Bone marrow (tissue), 2 donors: ENCODE data around the gene ENO2.
"Not testable (repeated sequence)": the region's sequence is repeated elsewhere in the genome, so short reads cannot be mapped to it uniquely, and the experiment has no call there.

Source experiments
- DNase-seq, 2 donors: peaks; one replicate each; lab custom pipeline; 2025; lab: John Stamatoyannopoulos, UW

The ENO2 gene

DNA sequence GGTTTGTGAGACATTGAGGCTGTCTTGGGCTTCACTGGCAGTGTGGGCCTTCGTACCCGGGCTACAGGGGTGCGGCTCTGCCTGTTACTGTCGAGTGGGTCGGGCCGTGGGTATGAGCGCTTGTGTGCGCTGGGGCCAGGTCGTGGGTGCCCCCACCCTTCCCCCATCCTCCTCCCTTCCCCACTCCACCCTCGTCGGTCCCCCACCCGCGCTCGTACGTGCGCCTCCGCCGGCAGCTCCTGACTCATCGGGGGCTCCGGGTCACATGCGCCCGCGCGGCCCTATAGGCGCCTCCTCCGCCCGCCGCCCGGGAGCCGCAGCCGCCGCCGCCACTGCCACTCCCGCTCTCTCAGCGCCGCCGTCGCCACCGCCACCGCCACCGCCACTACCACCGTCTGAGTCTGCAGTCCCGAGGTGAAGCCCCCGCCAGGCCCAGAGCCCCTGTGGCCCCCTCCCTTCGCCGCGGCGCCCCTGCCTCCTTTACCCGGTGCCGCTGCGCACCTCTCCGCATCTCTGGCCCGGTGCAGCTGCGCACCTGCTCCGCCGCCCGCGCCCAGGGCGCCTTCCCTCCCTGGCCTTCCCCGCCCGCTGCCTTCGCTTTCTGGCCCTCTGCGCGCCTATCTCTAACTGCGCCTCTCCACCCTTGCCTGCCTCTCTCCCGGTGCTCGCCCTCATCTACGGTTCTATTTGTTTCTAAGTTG, at the start of gene ENO2:
Gene ENO2 (plus strand): TSS at position 335 of the 701 bp plus-strand sequence. CDS start 1,253 bp downstream, outside the sequence.
- peak; percentile 23 to 30 for DNase-seq

DNA sequence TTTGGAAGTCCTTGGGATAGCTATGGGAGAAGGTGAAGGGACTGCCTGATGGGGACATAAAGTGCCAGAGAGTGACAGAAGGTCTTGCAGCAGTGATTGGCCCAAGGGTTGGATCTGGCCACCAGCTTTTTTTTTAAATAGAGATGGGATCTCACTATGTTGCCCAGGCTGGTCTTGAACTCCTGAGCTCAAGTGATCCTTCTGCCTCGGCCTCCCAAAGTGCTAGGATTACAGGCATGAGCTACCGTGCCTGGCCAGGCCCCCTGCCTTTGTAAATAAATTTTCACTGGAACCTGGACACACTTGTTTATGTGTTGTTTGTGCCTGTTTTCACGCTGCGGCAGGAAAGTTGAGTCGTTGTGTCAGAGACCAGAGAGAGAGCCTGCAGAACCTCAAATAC, 49.1 kb upstream of the ENO2 start:
- not testable (repeated sequence) for DNase-seq

DNA sequence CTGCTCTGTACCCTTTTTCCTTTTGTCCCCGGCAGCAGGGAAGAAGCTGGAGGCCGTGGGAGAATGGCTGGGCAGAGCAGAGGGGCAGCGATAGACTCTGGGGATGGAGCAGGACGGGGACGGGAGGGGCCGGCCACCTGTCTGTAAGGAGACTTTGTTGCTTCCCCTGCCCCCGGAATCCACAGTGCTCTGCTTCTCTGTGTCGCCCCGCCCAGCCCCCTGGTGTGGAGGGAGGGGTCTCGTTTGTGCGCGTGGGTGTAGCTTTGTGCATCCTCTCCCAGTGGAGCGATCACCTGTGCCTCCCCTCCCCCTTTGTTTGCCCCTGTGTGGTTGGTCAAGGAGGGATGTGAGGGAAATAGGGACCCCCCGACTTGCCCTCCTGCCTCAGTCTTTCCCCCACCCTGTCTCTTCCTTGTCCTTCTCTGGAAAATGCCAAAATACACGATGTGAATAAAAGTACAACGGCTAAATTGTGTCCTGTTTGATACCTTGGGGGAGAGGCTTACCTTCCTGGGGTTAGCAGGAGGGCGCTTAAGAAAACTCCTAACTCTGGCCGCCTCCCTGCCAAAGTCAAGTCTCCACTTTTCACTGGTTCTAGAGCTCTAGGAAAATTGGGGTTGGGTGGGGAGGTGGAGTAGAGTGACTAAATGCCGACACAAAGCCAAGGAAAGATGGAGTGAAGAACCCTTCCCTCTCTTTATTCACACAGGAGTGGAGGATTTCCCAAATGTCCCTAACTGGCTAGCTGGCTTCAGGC, 48.0 kb upstream of the ENO2 start:
- no peak for DNase-seq

DNA sequence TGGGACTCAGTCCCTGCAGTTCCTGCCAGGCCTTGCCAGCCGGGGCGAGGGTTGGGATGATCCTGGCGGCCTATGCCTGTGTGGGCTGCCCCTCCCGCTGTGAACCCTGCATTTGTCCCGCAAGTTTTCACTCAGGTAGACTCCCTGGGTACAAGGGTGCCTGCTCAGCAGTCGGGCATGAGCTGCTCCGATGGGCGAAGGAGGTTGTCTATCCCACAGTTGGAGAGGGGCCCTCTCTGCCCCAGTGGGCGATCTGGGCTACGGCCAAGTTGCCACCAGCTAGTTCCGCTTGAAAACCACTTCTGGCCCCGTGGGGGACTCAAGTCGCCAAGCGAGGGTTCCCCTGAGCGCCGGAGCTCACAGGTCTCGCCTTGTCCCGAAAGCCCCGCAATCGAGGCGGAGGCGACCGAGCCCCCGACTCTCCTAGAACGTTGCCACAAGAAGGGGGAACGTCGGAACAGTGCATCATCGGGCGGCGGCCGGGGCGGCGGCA, 47.4 kb upstream of the ENO2 start:
- DNase-seq = peak in 1 of 2 donors; percentile 80

DNA sequence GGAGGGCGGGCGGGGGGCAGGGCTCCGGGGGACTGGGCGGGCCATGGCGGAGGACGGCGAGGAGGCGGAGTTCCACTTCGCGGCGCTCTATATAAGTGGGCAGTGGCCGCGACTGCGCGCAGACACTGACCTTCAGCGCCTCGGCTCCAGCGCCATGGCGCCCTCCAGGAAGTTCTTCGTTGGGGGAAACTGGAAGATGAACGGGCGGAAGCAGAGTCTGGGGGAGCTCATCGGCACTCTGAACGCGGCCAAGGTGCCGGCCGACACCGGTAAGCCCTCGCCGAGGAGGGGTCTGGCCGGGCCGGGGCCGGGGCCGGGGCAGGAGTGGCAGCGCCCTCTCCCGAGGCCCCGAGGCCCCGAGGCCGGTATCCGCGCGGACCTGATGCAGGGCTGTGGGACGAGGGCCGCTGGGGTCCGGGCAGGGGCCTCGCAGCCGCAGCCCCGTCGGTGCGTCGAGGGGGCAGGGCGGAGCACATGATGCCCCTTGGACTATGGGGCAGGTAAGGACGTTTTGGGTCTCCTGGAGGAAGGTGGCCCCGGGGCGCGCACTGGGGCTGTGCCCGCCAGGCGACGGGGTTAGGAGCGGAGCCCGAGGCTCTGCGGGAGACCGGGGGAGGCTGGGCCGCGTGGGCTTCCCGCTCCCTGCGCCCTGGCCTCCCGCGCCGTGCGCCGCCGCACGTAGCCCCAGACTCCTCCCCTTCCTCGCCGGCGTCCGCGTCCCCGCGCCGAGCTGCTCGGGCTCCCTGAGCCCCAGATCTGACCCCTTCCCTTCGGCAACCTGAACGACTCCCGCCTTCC, 46.8 kb upstream of the ENO2 start, which contains the start of gene TPI1:
Gene TPI1 (plus strand): TSS at position 119 of the 798 bp plus-strand sequence. CDS start 36 bp downstream, at position 155.
- peak; percentile 52 to 77 for DNase-seq

DNA sequence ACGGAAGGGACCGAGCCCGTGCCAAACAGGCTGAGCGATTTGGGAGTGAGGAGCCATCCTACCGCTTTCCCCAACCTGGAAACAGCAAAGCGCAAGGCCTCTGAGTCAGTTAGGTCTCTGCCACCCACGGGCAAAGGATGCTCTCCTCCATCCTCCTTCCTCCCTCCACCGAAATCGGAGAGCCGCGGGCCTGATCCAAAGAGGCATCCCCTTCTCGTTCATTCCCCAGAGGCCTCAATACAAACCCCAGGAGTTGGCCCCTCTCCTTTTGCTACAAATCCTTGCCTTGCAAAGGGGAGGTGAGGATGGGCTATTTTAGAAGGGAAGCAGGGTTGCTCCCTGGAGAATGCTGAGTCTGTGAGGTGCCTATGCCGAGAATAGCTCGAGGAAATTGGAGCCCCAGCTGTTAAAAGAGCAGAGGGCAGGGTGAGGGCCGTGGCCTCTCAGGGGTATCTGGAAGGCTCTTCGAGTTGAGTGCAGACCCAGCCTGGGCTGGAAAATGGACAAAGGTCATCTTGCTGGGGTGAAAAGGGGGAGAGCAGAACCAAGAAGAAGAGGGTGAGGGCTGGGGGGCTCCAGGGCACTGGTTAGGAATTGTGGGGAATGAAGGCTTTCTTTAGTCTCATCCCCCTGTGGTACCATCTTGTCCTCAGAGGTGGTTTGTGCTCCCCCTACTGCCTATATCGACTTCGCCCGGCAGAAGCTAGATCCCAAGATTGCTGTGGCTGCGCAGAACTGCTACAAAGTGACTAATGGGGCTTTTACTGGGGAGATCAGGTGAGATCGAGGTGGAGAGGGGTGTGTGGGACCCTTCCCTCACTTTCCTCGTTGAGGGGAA, 46.0 kb upstream of the ENO2 start:
- DNase-seq = no peak

DNA sequence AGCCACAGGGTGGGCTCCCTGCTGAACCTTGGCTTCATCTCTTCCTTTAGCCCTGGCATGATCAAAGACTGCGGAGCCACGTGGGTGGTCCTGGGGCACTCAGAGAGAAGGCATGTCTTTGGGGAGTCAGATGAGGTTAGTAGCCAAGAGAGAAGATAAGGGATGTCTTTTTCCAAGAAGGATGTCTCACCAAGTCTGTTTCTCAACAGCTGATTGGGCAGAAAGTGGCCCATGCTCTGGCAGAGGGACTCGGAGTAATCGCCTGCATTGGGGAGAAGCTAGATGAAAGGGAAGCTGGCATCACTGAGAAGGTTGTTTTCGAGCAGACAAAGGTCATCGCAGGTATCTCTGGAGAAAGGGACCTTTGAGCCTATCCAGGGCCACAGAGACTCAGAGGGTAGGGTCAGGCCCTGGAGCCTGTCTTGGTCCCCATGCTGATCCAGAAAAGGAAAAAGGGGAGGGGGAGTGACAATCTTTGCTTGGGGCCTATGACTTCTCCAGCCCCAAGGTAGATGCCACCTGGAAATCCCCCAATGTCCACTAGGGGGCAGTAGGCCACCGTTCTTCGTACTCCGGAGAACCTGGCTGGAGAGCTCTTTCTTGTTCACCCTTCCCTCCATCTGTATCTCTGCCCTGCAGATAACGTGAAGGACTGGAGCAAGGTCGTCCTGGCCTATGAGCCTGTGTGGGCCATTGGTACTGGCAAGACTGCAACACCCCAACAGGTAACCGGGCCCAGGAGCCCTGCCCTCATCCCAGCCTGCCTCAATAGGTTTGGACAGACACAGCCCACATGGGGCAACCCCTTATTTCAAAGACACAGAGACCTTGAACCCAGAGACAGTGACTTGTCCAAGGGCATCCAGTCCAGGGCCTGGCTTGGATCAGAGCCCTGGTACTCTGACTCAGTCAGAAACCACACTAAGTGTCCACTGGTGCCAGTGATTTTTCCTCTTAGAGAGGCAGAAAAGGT, 45.0 kb upstream of the ENO2 start:
- peak; percentile 45 to 77 for DNase-seq

DNA sequence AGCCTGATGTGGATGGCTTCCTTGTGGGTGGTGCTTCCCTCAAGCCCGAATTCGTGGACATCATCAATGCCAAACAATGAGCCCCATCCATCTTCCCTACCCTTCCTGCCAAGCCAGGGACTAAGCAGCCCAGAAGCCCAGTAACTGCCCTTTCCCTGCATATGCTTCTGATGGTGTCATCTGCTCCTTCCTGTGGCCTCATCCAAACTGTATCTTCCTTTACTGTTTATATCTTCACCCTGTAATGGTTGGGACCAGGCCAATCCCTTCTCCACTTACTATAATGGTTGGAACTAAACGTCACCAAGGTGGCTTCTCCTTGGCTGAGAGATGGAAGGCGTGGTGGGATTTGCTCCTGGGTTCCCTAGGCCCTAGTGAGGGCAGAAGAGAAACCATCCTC, 44.1 kb upstream of the ENO2 start:
- DNase-seq = not testable (repeated sequence)

DNA sequence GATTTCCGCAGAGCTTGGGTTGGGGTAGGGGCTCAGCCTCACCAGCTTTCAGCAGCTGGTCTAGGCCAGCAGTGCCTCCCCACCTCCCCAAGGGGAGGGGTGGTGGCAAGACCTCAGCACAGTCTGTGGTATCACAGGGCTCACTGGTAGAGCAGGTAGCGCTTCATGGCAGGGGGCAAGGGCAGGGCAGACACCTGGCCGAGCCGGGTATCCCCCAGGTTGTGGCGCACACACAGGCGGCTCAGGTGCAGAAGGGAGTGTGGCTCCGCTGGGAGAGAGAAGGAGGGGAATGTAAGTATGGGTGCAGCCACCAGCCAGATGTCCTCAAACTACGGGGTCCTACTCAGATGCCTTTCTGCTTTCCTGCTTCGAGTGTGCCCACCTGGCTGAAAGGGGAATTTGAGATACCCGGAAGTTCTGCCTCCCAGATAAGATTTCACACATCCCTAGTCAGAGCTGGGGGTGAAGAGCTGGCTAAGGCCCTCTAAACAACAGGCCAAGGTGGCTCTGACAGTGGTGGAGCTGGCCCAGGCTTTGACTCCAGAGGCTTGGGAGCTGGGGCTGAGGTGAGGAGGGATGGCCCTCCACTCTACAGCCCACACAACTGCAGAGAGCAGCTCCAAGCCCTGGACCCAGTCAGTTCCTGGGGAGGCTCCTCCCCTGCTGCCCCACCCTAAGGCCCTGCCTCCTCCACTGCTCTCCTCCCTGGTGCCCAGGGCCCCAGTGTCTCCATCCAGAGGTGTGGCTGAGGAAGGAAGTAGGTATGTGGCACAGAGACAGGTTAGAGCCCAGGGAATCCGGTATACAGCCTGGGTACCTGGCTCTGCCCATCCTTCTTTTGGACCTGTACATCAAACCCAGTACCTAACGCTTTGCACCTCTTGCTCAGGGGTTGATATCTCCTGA, 43.1 kb upstream of the ENO2 start:
- no peak for DNase-seq

DNA sequence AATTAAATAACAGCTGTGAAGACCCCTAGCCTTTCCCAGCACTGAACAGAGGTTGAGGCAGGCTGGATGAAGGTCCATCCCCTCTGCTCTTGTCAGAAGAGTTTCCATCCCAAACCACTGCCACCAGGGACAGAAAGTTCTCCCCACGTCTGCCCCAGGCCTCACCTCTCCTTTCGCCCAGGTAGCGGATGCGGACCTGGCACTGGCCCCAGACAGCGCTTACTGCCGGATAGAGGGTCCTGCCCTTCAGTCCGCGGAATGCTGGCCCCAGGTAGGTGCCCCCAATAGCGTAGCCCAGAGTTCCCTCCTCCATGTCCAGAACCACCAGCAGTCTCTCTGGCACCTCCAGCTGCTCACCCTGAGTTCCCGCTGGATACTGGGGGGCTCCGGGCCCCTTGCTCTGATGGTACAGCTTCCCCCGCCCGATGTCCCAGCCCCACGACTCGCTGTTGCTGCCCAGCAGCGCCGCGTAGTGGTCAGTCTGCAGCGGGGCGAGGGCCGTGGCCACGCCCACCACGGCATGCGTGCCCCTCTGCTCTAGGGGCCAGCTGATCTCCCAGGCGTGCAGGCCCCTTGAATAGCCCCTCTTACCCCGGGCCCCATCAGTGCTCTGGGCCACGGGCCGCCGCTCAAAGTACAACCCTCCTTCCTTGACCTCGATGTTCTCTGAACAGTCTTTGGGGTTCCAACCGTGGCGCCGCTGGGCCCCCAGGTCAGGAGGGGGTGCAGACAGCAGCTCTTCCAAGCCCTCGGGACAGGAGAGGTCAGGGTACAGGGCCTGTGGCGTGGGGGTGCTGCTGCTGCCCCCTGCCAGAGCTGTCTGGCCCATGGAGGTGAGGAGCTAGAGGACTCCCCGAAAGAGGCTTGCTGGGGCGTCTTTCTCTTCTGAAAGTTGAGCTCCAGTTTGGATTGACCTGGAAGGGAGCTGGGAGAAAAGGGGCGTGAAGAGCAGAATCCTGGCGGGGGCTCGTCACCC, 42.0 kb upstream of the ENO2 start:
- DNase-seq = peak; percentile 29 to 62

DNA sequence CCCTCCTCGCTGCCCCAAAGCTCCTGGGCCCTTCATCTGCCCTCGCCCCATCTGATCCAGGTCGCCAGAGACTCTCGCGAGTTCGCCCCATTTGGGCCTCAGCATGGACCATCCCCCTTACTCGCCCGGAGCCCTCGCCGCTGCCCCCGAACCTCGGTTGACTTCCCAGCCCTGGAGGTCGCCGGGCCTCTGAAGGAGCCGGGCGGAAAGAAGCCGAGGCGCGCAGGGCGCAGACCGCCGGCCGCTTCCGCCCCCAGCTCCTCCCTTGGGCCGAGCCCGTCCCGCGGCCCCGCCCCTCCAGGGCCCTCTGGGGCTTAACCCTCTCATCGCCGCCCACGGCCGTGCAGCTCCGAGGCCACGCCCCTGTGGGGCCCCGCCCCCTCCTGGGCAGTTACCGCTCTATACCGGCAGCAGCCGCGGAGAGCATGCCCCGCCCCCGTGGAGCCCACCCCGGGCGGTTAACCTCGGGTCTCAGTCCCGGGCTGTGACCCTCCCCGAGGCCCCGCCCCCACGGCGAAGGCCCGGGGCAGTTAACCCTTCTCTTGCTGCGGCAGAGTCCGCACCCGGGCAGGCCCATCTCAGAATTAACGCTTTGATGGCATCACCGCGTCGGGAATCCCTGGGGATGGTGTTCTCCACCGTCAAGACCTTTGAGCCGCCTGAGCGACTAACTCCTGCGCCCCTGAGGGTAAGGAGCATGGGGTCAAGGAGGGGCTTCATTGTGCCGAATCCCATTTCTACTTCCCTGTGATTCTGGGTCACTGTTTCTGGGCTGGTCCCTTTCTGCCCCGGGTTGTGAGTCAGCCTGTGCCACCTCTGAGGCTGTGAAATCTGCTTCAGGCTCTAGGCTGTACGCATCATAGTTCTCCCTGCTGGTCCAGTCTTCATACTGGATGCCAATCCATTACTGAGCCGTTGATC, 41.0 kb upstream of the ENO2 start, which contains the start of gene SPSB2:
Gene SPSB2 (minus strand): TSS at position 210 of the 921 bp plus-strand sequence. CDS start 402 bp downstream, outside the sequence.
- peak; percentile 88 for DNase-seq

DNA sequence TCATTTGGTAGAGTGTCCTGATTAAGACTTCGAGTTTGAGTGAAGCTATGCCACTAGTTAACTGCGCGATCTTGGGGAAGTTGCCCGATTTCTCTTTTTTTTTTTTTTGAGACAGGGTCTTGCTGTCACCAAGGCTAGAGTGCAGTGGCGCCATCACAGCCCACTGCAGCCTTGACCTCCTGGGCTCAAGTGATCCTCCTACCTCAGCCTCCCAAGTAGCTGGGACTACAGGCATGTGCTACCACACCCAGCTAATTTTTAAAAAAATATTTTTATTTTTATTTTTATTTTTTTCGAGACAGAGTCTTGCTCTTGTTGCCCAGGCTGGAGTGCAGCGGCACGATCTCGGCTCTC, 40.4 kb upstream of the ENO2 start:
- DNase-seq = not testable (repeated sequence)

DNA sequence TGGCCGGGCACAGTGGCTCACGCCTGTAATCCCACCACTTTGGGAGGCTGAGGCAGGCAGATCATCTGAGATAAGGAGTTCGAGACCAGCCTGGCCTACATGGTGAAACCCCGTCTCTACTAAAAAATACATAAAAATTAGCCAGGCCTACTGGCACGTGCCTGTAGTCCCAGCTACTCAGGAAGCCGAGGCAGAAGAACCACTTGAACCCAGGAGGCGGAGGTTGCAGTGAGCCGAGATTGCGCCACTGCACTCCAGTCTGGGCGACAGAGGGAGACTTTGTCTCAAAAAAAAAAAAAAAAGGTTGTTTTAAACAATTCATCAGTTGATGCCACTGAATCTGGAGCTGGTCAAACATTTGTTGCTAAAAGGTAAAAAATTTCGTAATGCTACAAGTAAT, 34.6 kb upstream of the ENO2 start:
- DNase-seq = not testable (repeated sequence)

DNA sequence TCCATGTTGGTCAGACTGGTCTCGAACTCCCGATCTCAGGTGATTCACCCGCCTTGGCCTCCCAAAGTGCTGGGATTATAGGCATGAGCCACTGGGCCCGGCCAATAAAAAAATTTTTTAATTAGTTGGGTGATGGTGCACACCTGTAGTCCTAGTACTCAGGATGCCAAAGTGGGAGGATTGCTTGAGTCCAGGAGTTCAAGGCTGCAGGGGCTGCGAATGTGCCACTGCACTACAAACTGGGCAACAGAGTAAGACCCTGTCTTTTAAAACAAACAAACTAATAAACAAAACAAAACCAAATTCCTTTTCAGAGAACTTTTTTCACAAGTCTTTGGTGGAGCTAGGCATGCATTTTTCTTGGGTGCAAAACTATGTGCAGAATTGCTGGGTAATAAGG, 31.1 kb upstream of the ENO2 start:
- no peak for DNase-seq

DNA sequence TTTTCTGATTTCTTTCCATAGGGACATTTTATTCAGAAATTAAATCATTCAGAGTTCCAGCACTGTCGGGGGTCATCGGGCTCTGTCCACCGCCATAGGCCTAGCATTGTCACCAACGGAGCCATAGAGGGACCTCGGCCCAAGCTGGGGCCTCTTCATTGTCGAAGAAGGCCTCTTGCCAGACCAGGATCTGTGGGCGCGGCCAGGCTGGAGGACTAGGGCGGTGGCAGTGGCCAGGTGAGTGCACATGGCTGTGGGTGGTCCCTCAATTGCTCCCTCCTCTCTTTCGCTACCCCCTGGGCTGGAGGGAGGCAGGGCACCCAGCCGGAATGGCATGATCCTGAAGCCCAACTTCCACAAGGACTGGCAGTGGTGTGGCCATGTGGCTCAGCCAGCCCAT, 30.7 kb upstream of the ENO2 start:
- DNase-seq = no peak

DNA sequence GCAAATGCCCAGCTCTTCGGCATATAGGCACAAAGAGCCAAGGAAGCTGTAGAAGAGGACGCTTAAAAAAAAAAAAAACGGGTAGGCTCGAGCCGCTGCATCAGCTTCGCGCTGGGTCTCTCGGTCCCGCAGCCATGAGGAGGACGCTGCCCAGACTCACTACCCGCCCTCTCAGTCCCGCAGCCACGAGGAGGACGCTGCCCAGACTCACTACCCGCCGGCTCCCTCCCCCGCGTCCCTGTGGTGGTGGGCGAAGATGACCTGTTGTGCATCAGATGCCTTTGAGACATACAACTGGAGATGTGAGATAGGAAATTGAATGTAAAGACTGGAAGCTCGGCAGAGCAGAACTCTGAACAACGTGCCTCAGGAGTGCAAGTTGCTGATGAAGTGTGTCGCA, 29.8 kb upstream of the ENO2 start:
- no peak for DNase-seq
